HepG2 (cell line): ENCODE measurements around the gene AGRP. TPM values are rescaled to one million over a fixed set of nuclear protein-coding genes. Genes with fewer than 3 reads are reported as not detected.

Experiments
- ATAC-seq: fragments of 200-7000 bp; cut with Tn5 transposase; 3 replicates; pipeline ENCODE4 v1.9.1; 2020; ENCODE audit warnings: mild to moderate bottlenecking, moderate library complexity
- BruUV-seq: library from RNA; stranded (reverse); fragments of 400-500 nt; replicated peaks from 2 replicates; lab custom pipeline; 2021; lab: Mats Ljungman, UMichigan
- CTCF ChIA-PET: fragments of 300-600 bp; formaldehyde crosslinking; extraction: SDS; loops from one replicate; lab custom pipeline; 2021; ENCODE audit warnings: low total read pairs, inconsistent platforms, low intra/inter-chr PET ratio; lab: Yijun Ruan, JAX
- POLR2A ChIA-PET: fragments of 350-600 bp; sonication (Branson Sonifier 250); formaldehyde crosslinking; loops from one replicate; lab custom pipeline; 2020; ENCODE audit warnings: antibody characterized with exemption, inconsistent platforms; lab: Yijun Ruan, JAX
- DNase-seq: peaks from one replicate; pipeline ENCODE4 v3.0.0-alpha.2; 2015; ENCODE audit warnings: low spot score
- FAIRE-seq: peaks from 3 replicates; lab custom pipeline; 2011; peaks lifted over from hg19 to GRCh38; lab: Jason Lieb, UNC
- H2AFZ ChIP-seq: one replicate; pipeline ENCODE4 v1.6.1; 2011; ENCODE audit warnings: low read length, inconsistent platforms
- H3K27ac ChIP-seq: fragments of 300-600 bp; 3 replicates; pipeline ENCODE4 v1.8.0; 2011; ENCODE audit warnings: mixed run types, mild to moderate bottlenecking, mixed read lengths, low read length, inconsistent platforms; ENCODE audit not compliant: insufficient read depth; ENCODE audit errors: extremely low read length
- H3K27me3 ChIP-seq, 2 experiments: fragments of 200-600 bp in 1 of 2; 2 replicates in 1 of 2; 3 replicates in 1 of 2; pipeline versions ENCODE4 v1.6.0 to v1.8.0; 2011; ENCODE audit warnings: low read length in 2 of 2, mild to moderate bottlenecking in 2 of 2, moderate library complexity in 2 of 2, inconsistent platforms in 1 of 2; ENCODE audit not compliant: insufficient read depth in 2 of 2, control insufficient read depth in 1 of 2
- H3K36me3 ChIP-seq, 2 experiments: fragments of 200-600 bp in 1 of 2; replicated peaks in 1 of 2; 2 replicates in 1 of 2; 3 replicates in 1 of 2; pipeline versions ENCODE4 v1.5.1 to v1.8.0; 2011; ENCODE audit warnings: low read length in 2 of 2, inconsistent platforms in 1 of 2; ENCODE audit not compliant: insufficient read depth in 2 of 2, control insufficient read depth in 1 of 2
- H3K4me1 ChIP-seq: 2 replicates; pipeline ENCODE4 v1.5.1; 2012; ENCODE audit warnings: low read length, inconsistent platforms; ENCODE audit not compliant: insufficient read depth
- H3K4me2 ChIP-seq: 2 replicates; pipeline ENCODE4 v1.6.0; 2011; ENCODE audit warnings: low read depth, low read length, inconsistent platforms
- H3K4me3 ChIP-seq, 3 experiments: fragments of 200-600 bp in 1 of 3; sonication (generic), shearing (Covaris generic) in 1 of 3; replicated peaks in 1 of 3; 2 replicates each; pipeline ENCODE4 v1.5.1; 2011 to 2016; ENCODE audit warnings: low read length in 3 of 3, inconsistent platforms in 2 of 3, low read depth in 2 of 3, mild to moderate bottlenecking in 2 of 3, control low read depth in 1 of 3, mixed read lengths in 1 of 3; ENCODE audit not compliant: insufficient read depth in 1 of 3
- H3K79me2 ChIP-seq: one replicate; pipeline ENCODE4 v1.6.1; 2011; ENCODE audit warnings: low read length, inconsistent platforms; ENCODE audit not compliant: insufficient read depth
- H3K9ac ChIP-seq: 2 replicates; pipeline ENCODE4 v1.6.0; 2011; ENCODE audit warnings: mild to moderate bottlenecking, low read depth, low read length, inconsistent platforms; ENCODE audit not compliant: insufficient read depth
- H3K9me3 ChIP-seq: 2 replicates; pipeline ENCODE4 v1.5.1; 2012; ENCODE audit warnings: mild to moderate bottlenecking, low read length
- H4K20me1 ChIP-seq: 2 replicates; pipeline ENCODE4 v1.6.0; 2011; ENCODE audit warnings: inconsistent platforms, mild to moderate bottlenecking, low read length, moderate library complexity; ENCODE audit not compliant: insufficient read depth
- GTF3A ChIP-seq: sonication (generic); formaldehyde crosslinking; conservative IDR thresholded peaks from 2 replicates; pipeline ENCODE4 v1.4.0; 2020; ENCODE audit warnings: mild to moderate bottlenecking, missing genetic modification reagents
- HDAC1 ChIP-seq: sonication (generic); formaldehyde crosslinking; IDR thresholded peaks from 2 replicates; pipeline ENCODE4 v1.5.1; 2020; ENCODE audit warnings: mild to moderate bottlenecking, missing genetic modification reagents
- HNRNPH1 ChIP-seq: fragments of 200-400 bp; formaldehyde crosslinking; optimal IDR thresholded peaks from 2 replicates; pipeline ENCODE3; 2017; ENCODE audit warnings: mild to moderate bottlenecking, low read depth, low read length
- RCOR2 ChIP-seq: IDR thresholded peaks from 2 replicates; pipeline ENCODE4 v1.6.1; 2016; ENCODE audit warnings: missing biosample characterization, missing genetic modification reagents
- SPEN ChIP-seq: sonication (generic); formaldehyde crosslinking; IDR thresholded peaks from 2 replicates; pipeline ENCODE4 v1.5.1; 2020; ENCODE audit warnings: low read depth, mild to moderate bottlenecking, missing genetic modification reagents
- ZNF143 ChIP-seq: sonication (generic); formaldehyde crosslinking; IDR thresholded peaks from 2 replicates; pipeline ENCODE4 v1.4.0; 2020; ENCODE audit warnings: missing genetic modification reagents
- ZNF460 ChIP-seq: sonication (generic); formaldehyde crosslinking; IDR thresholded peaks from 2 replicates; pipeline ENCODE4 v1.5.1; 2020; ENCODE audit warnings: missing genetic modification reagents, mild to moderate bottlenecking, borderline replicate concordance
- ZNF652 ChIP-seq: IDR thresholded peaks from 2 replicates; pipeline ENCODE4 v1.6.1; 2016; ENCODE audit warnings: low read depth, borderline replicate concordance
- WGBS: methylation state at CpG from one replicate; pipeline ENCODE4 v1.1.6; 2017; ENCODE audit warnings: low lambda C conversion rate; 5-methylcytosine and 5-hydroxymethylcytosine counted together
- in situ Hi-C: cut with HindIII; loops from 2 replicates; pipeline ENCODE4 v1.10.0; 2017; ENCODE audit warnings: low pct_unique_long_range_greater_than_20kb; ENCODE audit not compliant: extremely low pct_ligation_motif_present
- intact Hi-C: fragments of 100-400 bp; cut with micrococcal nuclease; formaldehyde crosslinking; loops from one replicate; pipeline ENCODE4 v1.10.0; 2022; ENCODE audit not compliant: unreplicated experiment
- polyA plus RNA-seq, 8 experiments: library from polyadenylated mRNA; depleted of rRNA in 3 of 8; stranded (reverse) in 7 of 8; unstranded in 1 of 8; fragments of >200 nt; fragmentation: Illumina TruSeq in 4 of 8; extraction: Trizol in 4 of 8; gene quantifications; 2 replicates each; pipeline versions ENCODE4 v1.2.1 to v1.2.3, GENCODE V29; 2011 to 2016; ENCODE audit warnings: low read depth in 4 of 8, missing spikeins in 1 of 8, mixed read lengths in 1 of 8; ENCODE audit not compliant: insufficient read depth in 1 of 8
- total RNA-seq, 5 experiments: library from RNA; depleted of rRNA; stranded (reverse); fragments of >200 nt; fragmentation: Illumina TruSeq; extraction: Trizol; gene quantifications; 2 replicates each; pipeline ENCODE4 v1.2.3, GENCODE V29; 2016; ENCODE audit warnings: low read depth in 1 of 5
- TF ChIP-seq, protein P1 (sequence below): sonication (generic); formaldehyde crosslinking; IDR thresholded peaks from 2 replicates; pipeline ENCODE4 v1.8.1; 2023; ENCODE audit warnings: mild to moderate bottlenecking, missing genetic modification reagents, borderline replicate concordance
- TF ChIP-seq, protein P2 (sequence below): sonication (generic); formaldehyde crosslinking; IDR thresholded peaks from 2 replicates; pipeline ENCODE4 v1.4.0; 2020; ENCODE audit warnings: missing genetic modification reagents, borderline replicate concordance
- TF ChIP-seq, protein P3 (sequence below): sonication (generic); formaldehyde crosslinking; IDR thresholded peaks from 2 replicates; pipeline ENCODE4 v1.9.0; 2022; ENCODE audit warnings: missing genetic modification reagents, mild to moderate bottlenecking, borderline replicate concordance
- TF ChIP-seq, protein P4 (sequence below): sonication (generic); formaldehyde crosslinking; IDR thresholded peaks from 2 replicates; pipeline ENCODE4 v1.4.0; 2020; ENCODE audit warnings: mild to moderate bottlenecking, missing genetic modification reagents

The AGRP gene
- total and polyA plus RNA-seq, 2 of the 13 experiments (the other 11 are each of a cell fraction or from before 2014, with no cell fraction given): not detected

DNA sequence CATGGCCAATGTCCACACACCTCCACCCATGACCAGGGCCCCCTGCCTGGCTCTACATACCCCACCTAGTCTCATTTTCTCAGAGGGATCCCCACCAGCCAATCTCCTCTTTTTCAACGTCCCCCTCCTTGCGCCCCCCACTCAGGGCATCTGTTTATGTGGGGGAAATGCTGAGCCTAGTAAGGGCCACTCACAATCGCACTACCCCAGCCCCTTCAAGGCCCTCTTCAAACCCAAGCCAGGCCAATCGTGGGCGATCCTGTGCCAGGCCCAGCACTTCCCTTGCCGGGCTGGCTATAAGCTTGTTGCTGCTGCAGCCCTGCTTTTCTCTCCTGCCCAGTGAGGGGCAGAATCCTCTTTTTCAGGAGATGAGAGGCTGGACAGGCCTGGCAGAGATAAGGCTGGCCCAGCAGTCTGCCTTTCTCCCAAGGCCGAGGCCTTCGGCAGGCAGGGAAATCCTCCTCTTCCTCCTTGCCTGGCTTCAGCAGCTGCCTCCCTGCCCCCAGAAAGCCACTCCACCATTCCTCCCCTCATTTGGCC, 36.3 kb downstream of the AGRP start:
- Histone ChIP-seq H3K27ac (peak overlapping the region; percentile 88), H4K20me1 (no peaks in the 10 kb centered on the region), H3K36me3 (peaks cover 9 to 14% of the 10 kb centered on the region in 2 experiments; a peak in 4 of 5 replicates), H3K4me1 (peaks cover 63% of the 10 kb centered on the region), H3K27me3 (no peaks in the 10 kb centered on the region), H3K9me3 (no peaks in the 10 kb centered on the region), H2AFZ (no peak overlapping the region), H3K4me2 (peak overlapping the region; percentile 87), H3K9ac (peak overlapping the region; percentile 66), H3K4me3 (peak overlapping the region in 1 of 3 experiments; percentile 54; a peak in 2 of 6 replicates), H3K79me2 (no peaks in the 10 kb centered on the region)
- 84% methylated on average over 8 of the region's 8 CpGs for WGBS
- ATAC-seq (no peak), FAIRE-seq (no peak), DNase-seq (no peak)
- intact Hi-C loops (loop anchor here (1.0 to 2.0 kb wide), 2 partner anchors 18 to 19 kb away; no protein-coding TSS in a partner anchor), in situ Hi-C loops (no loop called here)
- TF ChIP-seq, protein P1, sequence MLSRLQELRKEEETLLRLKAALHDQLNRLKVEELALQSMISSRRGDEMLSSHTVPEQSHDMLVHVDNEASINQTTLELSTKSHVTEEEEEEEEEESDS: no peak
- TF ChIP-seq GTF3A (0 out of 2 replicates have a peak, but pooled peaks have one; percentile 45), HDAC1 (CRISPR knock-in tag) (0 out of 2 replicates have a peak, but pooled peaks have one; percentile 7), ZNF652 (CRISPR knock-in tag) (no peak), HNRNPH1 (peak; percentile 5), ZNF143 (CRISPR knock-in tag) (no peak), ZNF460 (no peak), SPEN (0 out of 2 replicates have a peak, but pooled peaks have one; percentile 13), RCOR2 (no peak)
- TF ChIP-seq, protein P2, sequence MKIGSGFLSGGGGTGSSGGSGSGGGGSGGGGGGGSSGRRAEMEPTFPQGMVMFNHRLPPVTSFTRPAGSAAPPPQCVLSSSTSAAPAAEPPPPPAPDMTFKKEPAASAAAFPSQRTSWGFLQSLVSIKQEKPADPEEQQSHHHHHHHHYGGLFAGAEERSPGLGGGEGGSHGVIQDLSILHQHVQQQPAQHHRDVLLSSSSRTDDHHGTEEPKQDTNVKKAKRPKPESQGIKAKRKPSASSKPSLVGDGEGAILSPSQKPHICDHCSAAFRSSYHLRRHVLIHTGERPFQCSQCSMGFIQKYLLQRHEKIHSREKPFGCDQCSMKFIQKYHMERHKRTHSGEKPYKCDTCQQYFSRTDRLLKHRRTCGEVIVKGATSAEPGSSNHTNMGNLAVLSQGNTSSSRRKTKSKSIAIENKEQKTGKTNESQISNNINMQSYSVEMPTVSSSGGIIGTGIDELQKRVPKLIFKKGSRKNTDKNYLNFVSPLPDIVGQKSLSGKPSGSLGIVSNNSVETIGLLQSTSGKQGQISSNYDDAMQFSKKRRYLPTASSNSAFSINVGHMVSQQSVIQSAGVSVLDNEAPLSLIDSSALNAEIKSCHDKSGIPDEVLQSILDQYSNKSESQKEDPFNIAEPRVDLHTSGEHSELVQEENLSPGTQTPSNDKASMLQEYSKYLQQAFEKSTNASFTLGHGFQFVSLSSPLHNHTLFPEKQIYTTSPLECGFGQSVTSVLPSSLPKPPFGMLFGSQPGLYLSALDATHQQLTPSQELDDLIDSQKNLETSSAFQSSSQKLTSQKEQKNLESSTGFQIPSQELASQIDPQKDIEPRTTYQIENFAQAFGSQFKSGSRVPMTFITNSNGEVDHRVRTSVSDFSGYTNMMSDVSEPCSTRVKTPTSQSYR (CRISPR knock-in tag): 0 out of 2 replicates have a peak, but pooled peaks have one; percentile 2
- TF ChIP-seq, protein P3, sequence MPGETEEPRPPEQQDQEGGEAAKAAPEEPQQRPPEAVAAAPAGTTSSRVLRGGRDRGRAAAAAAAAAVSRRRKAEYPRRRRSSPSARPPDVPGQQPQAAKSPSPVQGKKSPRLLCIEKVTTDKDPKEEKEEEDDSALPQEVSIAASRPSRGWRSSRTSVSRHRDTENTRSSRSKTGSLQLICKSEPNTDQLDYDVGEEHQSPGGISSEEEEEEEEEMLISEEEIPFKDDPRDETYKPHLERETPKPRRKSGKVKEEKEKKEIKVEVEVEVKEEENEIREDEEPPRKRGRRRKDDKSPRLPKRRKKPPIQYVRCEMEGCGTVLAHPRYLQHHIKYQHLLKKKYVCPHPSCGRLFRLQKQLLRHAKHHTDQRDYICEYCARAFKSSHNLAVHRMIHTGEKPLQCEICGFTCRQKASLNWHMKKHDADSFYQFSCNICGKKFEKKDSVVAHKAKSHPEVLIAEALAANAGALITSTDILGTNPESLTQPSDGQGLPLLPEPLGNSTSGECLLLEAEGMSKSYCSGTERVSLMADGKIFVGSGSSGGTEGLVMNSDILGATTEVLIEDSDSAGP (CRISPR knock-in tag): 0 out of 2 replicates have a peak, but pooled peaks have one; percentile 11
- TF ChIP-seq, protein P4, sequence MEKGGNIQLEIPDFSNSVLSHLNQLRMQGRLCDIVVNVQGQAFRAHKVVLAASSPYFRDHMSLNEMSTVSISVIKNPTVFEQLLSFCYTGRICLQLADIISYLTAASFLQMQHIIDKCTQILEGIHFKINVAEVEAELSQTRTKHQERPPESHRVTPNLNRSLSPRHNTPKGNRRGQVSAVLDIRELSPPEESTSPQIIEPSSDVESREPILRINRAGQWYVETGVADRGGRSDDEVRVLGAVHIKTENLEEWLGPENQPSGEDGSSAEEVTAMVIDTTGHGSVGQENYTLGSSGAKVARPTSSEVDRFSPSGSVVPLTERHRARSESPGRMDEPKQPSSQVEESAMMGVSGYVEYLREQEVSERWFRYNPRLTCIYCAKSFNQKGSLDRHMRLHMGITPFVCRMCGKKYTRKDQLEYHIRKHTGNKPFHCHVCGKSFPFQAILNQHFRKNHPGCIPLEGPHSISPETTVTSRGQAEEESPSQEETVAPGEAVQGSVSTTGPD: no peak
- BruUV-seq: no TSS peak
- ChIA-PET CTCF (interaction anchor here (3.1 to 3.4 kb wide), 2 partner anchors 19 kb away, joined by 9 to 56 read pairs; no protein-coding TSS in a partner anchor), POLR2A (interaction anchor here (2.8 to 6.7 kb wide), 4 partner anchors 9 to 34 kb away, joined by 10 to 182 read pairs (median 27); partner anchors contain the start of genes ATP6V0D1 and HSD11B2)
